Hematopoietic multipotent progenitor cell treated with erythropoietin and hydrocortisone succinate and interleukin-3 and kit ligand, for 6 days (in vitro differentiated cells): Measurements from ENCODE around the gene OSCP1.

ENCODE experiments used
- DNase-seq: peaks from one replicate; pipeline ENCODE4 v3.0.0-alpha.2; 2015

OSCP1 gene

GRCh38 chr1:36400825-36401601 is 49.2 kb downstream of the OSCP1 start:
- DNase-seq = peak; percentile 96

GRCh38 chr1:36400514-36400824 is 49.8 kb downstream of the OSCP1 start:
- no peak for DNase-seq

- DNase-seq = no peak
Observed at GRCh38 chr1:36398370-36398977, 51.8 kb downstream of the OSCP1 start.

GRCh38 chr1:36397378-36398230 is 52.6 kb downstream of the OSCP1 start, which contains the start of gene LSM10:
Gene LSM10 (minus strand): TSS chr1:36397908. CDS start chr1:36394129, 3,779 bp downstream.
- DNase-seq = peak; percentile 97

GRCh38 chr1:36397083-36397377 is 53.2 kb downstream of the OSCP1 start:
- no peak for DNase-seq

- DNase-seq = no peak
Observed at GRCh38 chr1:36396359-36396758, 53.9 kb downstream of the OSCP1 start.

- no peak for DNase-seq
Observed at GRCh38 chr1:36393686-36394085, 56.6 kb downstream of the OSCP1 start.

GRCh38 chr1:36392836-36393235 is 57.4 kb downstream of the OSCP1 start:
- no peak for DNase-seq

GRCh38 chr1:36391271-36391670 is 59.0 kb downstream of the OSCP1 start:
- DNase-seq = no peak

GRCh38 chr1:36390411-36390810 is 59.8 kb downstream of the OSCP1 start:
- no peak for DNase-seq

GRCh38 chr1:36389999-36390398 is 60.3 kb downstream of the OSCP1 start:
- no peak for DNase-seq

GRCh38 chr1:36389261-36389660 is 61.0 kb downstream of the OSCP1 start:
- no peak for DNase-seq

- DNase-seq = no peak
Observed at GRCh38 chr1:36387141-36387949, 62.9 kb downstream of the OSCP1 start.

- peak; percentile 99 for DNase-seq
Observed at GRCh38 chr1:36386265-36387140, 63.7 kb downstream of the OSCP1 start.

GRCh38 chr1:36385410-36386264 is 64.6 kb downstream of the OSCP1 start, which contains the start of gene STK40:
Gene STK40 (minus strand): TSS chr1:36385924. CDS start chr1:36361332, 24,592 bp downstream.
- DNase-seq = peak; percentile 100

GRCh38 chr1:36384542-36385409 is 65.5 kb downstream of the OSCP1 start:
- peak; percentile 75 for DNase-seq

- no peak for DNase-seq
Observed at GRCh38 chr1:36383240-36383639, 67.0 kb downstream of the OSCP1 start.

GRCh38 chr1:36382669-36383068 is 67.6 kb downstream of the OSCP1 start:
- no peak for DNase-seq

- DNase-seq = no peak
Observed at GRCh38 chr1:36382231-36382630, 68.0 kb downstream of the OSCP1 start.

- DNase-seq = no peak
Observed at GRCh38 chr1:36381405-36381804, 68.8 kb downstream of the OSCP1 start.
